Kidney (tissue), 14 donors: ENCODE results near the gene SNRNP70. TPM values are rescaled to one million over a fixed set of nuclear protein-coding genes. Genes with fewer than 3 reads are reported as not detected.
"Not testable (repeated sequence)": the region's sequence is repeated elsewhere in the genome, so short reads cannot be mapped to it uniquely, and the experiment has no call there.

Source experiments
- DNase-seq, 5 donors: peaks; one replicate each; pipeline ENCODE4 v3.0.0-alpha.2; 2013 to 2020
- FAIRE-seq: peaks from 2 replicates; lab custom pipeline; 2012; peaks lifted over from hg19 to GRCh38; lab: Jason Lieb, UNC
- H3K27ac ChIP-seq, 2 donors: one replicate each; pipeline ENCODE4 v1.7.0; 2013; ENCODE audit warnings: low read depth in 2 of 2, low read length in 2 of 2, inconsistent platforms in 1 of 2
- H3K27me3 ChIP-seq: one replicate; pipeline ENCODE4 v1.7.1; 2013; ENCODE audit warnings: low read length, inconsistent platforms; ENCODE audit not compliant: control insufficient read depth, insufficient read depth
- H3K36me3 ChIP-seq, 3 donors: one replicate each; pipeline versions ENCODE4 v1.7.0 to v1.7.1; 2013; ENCODE audit warnings: low read length in 3 of 3, control low read depth in 1 of 3, inconsistent platforms in 1 of 3; ENCODE audit not compliant: insufficient read depth in 3 of 3, control insufficient read depth in 2 of 3
- H3K4me1 ChIP-seq, 3 donors: one replicate each; pipeline versions ENCODE4 v1.7.0 to v1.7.1; 2013; ENCODE audit warnings: low read length in 3 of 3, inconsistent platforms in 1 of 3, low read depth in 1 of 3; ENCODE audit not compliant: control insufficient read depth in 2 of 3, insufficient read depth in 2 of 3
- H3K4me3 ChIP-seq, 3 donors: one replicate each; pipeline versions ENCODE4 v1.7.0 to v1.8.1; 2013; ENCODE audit warnings: low read length in 3 of 3, control low read depth in 1 of 3, inconsistent platforms in 1 of 3
- H3K9ac ChIP-seq, 3 donors: one replicate each; pipeline versions ENCODE4 v1.7.0 to v1.7.1; 2013; ENCODE audit warnings: low read length in 3 of 3, control low read depth in 1 of 3, inconsistent platforms in 1 of 3
- H3K9me3 ChIP-seq, 3 donors: one replicate each; pipeline versions ENCODE4 v1.7.0 to v1.7.1; 2013; ENCODE audit warnings: low read length in 3 of 3, control low read depth in 1 of 3, inconsistent platforms in 1 of 3; ENCODE audit not compliant: control insufficient read depth in 2 of 3, insufficient read depth in 1 of 3
- CTCF ChIP-seq: IDR thresholded peaks from 3 replicates; pipeline ENCODE4 v1.5.1; 2012; ENCODE audit warnings: mild to moderate bottlenecking, moderate library complexity, borderline replicate concordance; ENCODE audit not compliant: insufficient read depth; ENCODE audit errors: extremely low read depth
- intact Hi-C: fragments of 100-400 bp; cut with DNase I; formaldehyde crosslinking; loops from one replicate; pipeline ENCODE4 v1.11.1; 2022
- polyA plus RNA-seq: library from polyadenylated mRNA; stranded (reverse); fragments of 350-450 nt; fragmentation: Illumina TruSeq; extraction: RNeasy Lipid Tissue Mini Kit (QIAGEN cat#74804); gene quantifications from one replicate; pipeline ENCODE4 v1.2.3, GENCODE V29; 2014; ENCODE audit warnings: low read depth, low replicate concordance; ENCODE audit not compliant: insufficient read depth
- total RNA-seq: library from RNA; stranded (reverse); fragmentation: NEBNext Ultra II Directional; extraction: Animal tissue kit (Norgen Biotek cat#: 25700); gene quantifications from one replicate; pipeline ENCODE4 v1.2.1, GENCODE V29; 2021
- donor health status: control.
- donor health status: control.
- donor health status: control.
- donor health status: control.
- donor health status: control.
- donor health status: DM: yes; HTN: yes; CAD: no.
- donor health status: Normal renal cell carcinoma (clear cell type).

Gene SNRNP70
- total and polyA plus RNA-seq, 2 donors from 2014 or later = 144 to 203 TPM

- DNase-seq = peak in 4 of 5 donors; percentile 53 to 84 (median 68)
- intact Hi-C loops = no loop called here
- H3K27ac ChIP-seq = no peak overlapping the region
- no peaks in the 10 kb centered on the region for H3K9me3 ChIP-seq
- TF ChIP-seq CTCF = no peak
- H3K36me3 ChIP-seq = no peaks in the 10 kb centered on the region
- H3K4me3 ChIP-seq = no peak overlapping the region
- no peak overlapping the region for H3K9ac ChIP-seq
- H3K27me3 ChIP-seq = peaks cover 10% of the 10 kb centered on the region
- H3K4me1 ChIP-seq = no peaks in the 10 kb centered on the region
- FAIRE-seq = no peak
Observed at GRCh38 chr19:49071860-49072547, 13.2 kb upstream of the SNRNP70 start.

GRCh38 chr19:49073514-49074378 is 11.5 kb upstream of the SNRNP70 start:
- Histone ChIP-seq H3K9ac (no peak overlapping the region), H3K4me1 (no peaks in the 10 kb centered on the region), H3K27ac (no peak overlapping the region), H3K4me3 (no peak overlapping the region), H3K9me3 (no peaks in the 10 kb centered on the region), H3K27me3 (peaks cover 10% of the 10 kb centered on the region), H3K36me3 (no peaks in the 10 kb centered on the region)
- FAIRE-seq (no peak), DNase-seq (no peak)
- intact Hi-C loops = no loop called here
- TF ChIP-seq CTCF = no peak

- intact Hi-C loops, H3K4me3 ChIP-seq, H3K9me3 ChIP-seq, FAIRE-seq, H3K9ac ChIP-seq, H3K4me1 ChIP-seq, H3K27ac ChIP-seq, H3K36me3 ChIP-seq, H3K27me3 ChIP-seq: not testable (repeated sequence)
- peak in 4 of 5 donors; percentile 55 to 87 (median 61) for DNase-seq
- TF ChIP-seq CTCF = peak; percentile 47
Observed at GRCh38 chr19:49074869-49075268, 10.4 kb upstream of the SNRNP70 start.
